Stimulated activated CD4-positive, alpha-beta T cell treated with anti-CD3 and anti-CD28 coated beads, Interleukin-15, amount 100 ng/mL, for 48 hours (primary cell): ENCODE results near the gene CFAP52.
A peak's percentile ranks its signal among the peaks of the same experiment; 100 is the strongest.
"Not testable (repeated sequence)": the region's sequence is repeated elsewhere in the genome, so short reads cannot be mapped to it uniquely, and the experiment has no call there.

Experiments used
- DNase-seq, 2 donors: peaks; one replicate each; pipeline ENCODE4 v3.0.0-alpha.2; 2020; ENCODE audit warnings: low read depth in 2 of 2

Gene CFAP52

GRCh38 chr17:9576521-9577372 is at the start of gene CFAP52:
TSS of gene CFAP52 (plus strand) at chr17:9576642. CDS start at chr17:9576696, 54 bp downstream.
- peak; percentile 54 to 71 for DNase-seq

- DNase-seq = no peak
Measured at GRCh38 chr17:9527788-9528187, 48.7 kb upstream of the CFAP52 start.

- no peak for DNase-seq
Measured at GRCh38 chr17:9529033-9529700, 47.3 kb upstream of the CFAP52 start.

- DNase-seq = no peak
Measured at GRCh38 chr17:9531034-9531433, 45.4 kb upstream of the CFAP52 start.

GRCh38 chr17:9532715-9533114 is 43.7 kb upstream of the CFAP52 start:
- no peak for DNase-seq

- DNase-seq = no peak
Measured at GRCh38 chr17:9533441-9533840, 43.0 kb upstream of the CFAP52 start.

- no peak for DNase-seq
Measured at GRCh38 chr17:9536061-9536460, 40.4 kb upstream of the CFAP52 start.

GRCh38 chr17:9537177-9537776 is 39.2 kb upstream of the CFAP52 start:
- no peak for DNase-seq

GRCh38 chr17:9538626-9539025 is 37.8 kb upstream of the CFAP52 start:
- DNase-seq = no peak

GRCh38 chr17:9541718-9542117 is 34.7 kb upstream of the CFAP52 start:
- no peak for DNase-seq

- no peak for DNase-seq
Measured at GRCh38 chr17:9544221-9544620, 32.2 kb upstream of the CFAP52 start.

GRCh38 chr17:9549215-9549614 is 27.2 kb upstream of the CFAP52 start:
- DNase-seq = no peak

GRCh38 chr17:9553181-9553580 is 23.3 kb upstream of the CFAP52 start:
- DNase-seq = no peak

- DNase-seq = no peak
Measured at GRCh38 chr17:9553596-9553995, 22.8 kb upstream of the CFAP52 start.

GRCh38 chr17:9554715-9555114 is 21.7 kb upstream of the CFAP52 start:
- DNase-seq = peak; percentile 29 to 54

- no peak for DNase-seq
Measured at GRCh38 chr17:9557161-9557755, 19.2 kb upstream of the CFAP52 start.

GRCh38 chr17:9557857-9558256 is 18.6 kb upstream of the CFAP52 start:
- no peak for DNase-seq

GRCh38 chr17:9564104-9564503 is 12.3 kb upstream of the CFAP52 start:
- no peak for DNase-seq

- no peak for DNase-seq
Measured at GRCh38 chr17:9566067-9566466, 10.4 kb upstream of the CFAP52 start.

GRCh38 chr17:9566739-9567138 is 9.7 kb upstream of the CFAP52 start:
- DNase-seq = not testable (repeated sequence)

GRCh38 chr17:9568004-9568403 is 8.4 kb upstream of the CFAP52 start:
- no peak for DNase-seq

GRCh38 chr17:9568957-9569588 is 7.4 kb upstream of the CFAP52 start:
- DNase-seq = no peak
